Ascending aorta (tissue), 2 donors: Measurements from ENCODE around the gene GRIN1. TPM values are rescaled to one million over a fixed set of nuclear protein-coding genes. Genes with fewer than 3 reads are reported as not detected.

Experiments used
- DNase-seq, 2 donors: peaks; one replicate each; pipeline ENCODE4 v3.0.0-alpha.2; 2019; ENCODE audit warnings: low spot score in 2 of 2
- H3K27ac ChIP-seq, 2 donors: fragments of 200-600 bp; sonication (generic); one replicate each; pipeline ENCODE4 v1.5.1; 2016 to 2017; ENCODE audit warnings: mild to moderate bottlenecking in 1 of 2
- H3K27me3 ChIP-seq: fragments of 200-600 bp; sonication (generic); one replicate; pipeline ENCODE4 v1.5.1; 2017
- H3K36me3 ChIP-seq, 2 donors: fragments of 200-600 bp; sonication (generic); one replicate each; pipeline ENCODE4 v1.5.1; 2016
- H3K4me1 ChIP-seq, 2 donors: fragments of 200-600 bp; sonication (generic); one replicate each; pipeline ENCODE4 v1.5.1; 2016 to 2017; ENCODE audit warnings: mild to moderate bottlenecking in 1 of 2
- H3K4me3 ChIP-seq, 2 donors: fragments of 200-600 bp; sonication (generic); one replicate each; pipeline ENCODE4 v1.5.1; 2016 to 2017; ENCODE audit warnings: mild to moderate bottlenecking in 1 of 2
- H3K9me3 ChIP-seq, 2 donors: fragments of 200-600 bp; sonication (generic); one replicate each; pipeline ENCODE4 v1.5.1; 2016
- intact Hi-C: fragments of 100-400 bp; cut with DNase I; formaldehyde crosslinking; loops from one replicate; pipeline ENCODE4 v1.15.1; 2023
- total RNA-seq: library from RNA; depleted of rRNA; stranded (reverse); fragments of >200 nt; gene quantifications from one replicate; pipeline ENCODE4 v1.1.0, GENCODE V29; 2016
- TF ChIP-seq, protein P1 (sequence below), 3 experiments: fragments of 200-600 bp in 2 of 3; fragments of 450-650 bp in 1 of 3; sonication (generic) in 2 of 3; IDR thresholded peaks; one replicate each; pipeline ENCODE4 v1.5.1; 2016 to 2019; ENCODE audit warnings: antibody characterized with exemption in 3 of 3, mild to moderate bottlenecking in 1 of 3, moderate library complexity in 1 of 3

GRIN1 gene
- total RNA-seq, 1 donor from 2014 or later: not detected

GRCh38 chr9:137191245-137191644 lies 52.3 kb downstream of the GRIN1 start:
- intact Hi-C loops: no loop called here
- H3K4me1 ChIP-seq: peaks cover 23 to 31% of the 10 kb centered on the region in 2 donors
- TF ChIP-seq, protein P1, sequence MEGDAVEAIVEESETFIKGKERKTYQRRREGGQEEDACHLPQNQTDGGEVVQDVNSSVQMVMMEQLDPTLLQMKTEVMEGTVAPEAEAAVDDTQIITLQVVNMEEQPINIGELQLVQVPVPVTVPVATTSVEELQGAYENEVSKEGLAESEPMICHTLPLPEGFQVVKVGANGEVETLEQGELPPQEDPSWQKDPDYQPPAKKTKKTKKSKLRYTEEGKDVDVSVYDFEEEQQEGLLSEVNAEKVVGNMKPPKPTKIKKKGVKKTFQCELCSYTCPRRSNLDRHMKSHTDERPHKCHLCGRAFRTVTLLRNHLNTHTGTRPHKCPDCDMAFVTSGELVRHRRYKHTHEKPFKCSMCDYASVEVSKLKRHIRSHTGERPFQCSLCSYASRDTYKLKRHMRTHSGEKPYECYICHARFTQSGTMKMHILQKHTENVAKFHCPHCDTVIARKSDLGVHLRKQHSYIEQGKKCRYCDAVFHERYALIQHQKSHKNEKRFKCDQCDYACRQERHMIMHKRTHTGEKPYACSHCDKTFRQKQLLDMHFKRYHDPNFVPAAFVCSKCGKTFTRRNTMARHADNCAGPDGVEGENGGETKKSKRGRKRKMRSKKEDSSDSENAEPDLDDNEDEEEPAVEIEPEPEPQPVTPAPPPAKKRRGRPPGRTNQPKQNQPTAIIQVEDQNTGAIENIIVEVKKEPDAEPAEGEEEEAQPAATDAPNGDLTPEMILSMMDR (IDR thresholded peaks at IDR 0.05): no peak
- no peak for DNase-seq
- no peak overlapping the region for H3K4me3 ChIP-seq
- no peaks in the 10 kb centered on the region for H3K27me3 ChIP-seq
- no peak overlapping the region for H3K27ac ChIP-seq
- H3K36me3 ChIP-seq: peaks cover 19 to 22% of the 10 kb centered on the region in 2 donors
- no peaks in the 10 kb centered on the region for H3K9me3 ChIP-seq

DNA sequence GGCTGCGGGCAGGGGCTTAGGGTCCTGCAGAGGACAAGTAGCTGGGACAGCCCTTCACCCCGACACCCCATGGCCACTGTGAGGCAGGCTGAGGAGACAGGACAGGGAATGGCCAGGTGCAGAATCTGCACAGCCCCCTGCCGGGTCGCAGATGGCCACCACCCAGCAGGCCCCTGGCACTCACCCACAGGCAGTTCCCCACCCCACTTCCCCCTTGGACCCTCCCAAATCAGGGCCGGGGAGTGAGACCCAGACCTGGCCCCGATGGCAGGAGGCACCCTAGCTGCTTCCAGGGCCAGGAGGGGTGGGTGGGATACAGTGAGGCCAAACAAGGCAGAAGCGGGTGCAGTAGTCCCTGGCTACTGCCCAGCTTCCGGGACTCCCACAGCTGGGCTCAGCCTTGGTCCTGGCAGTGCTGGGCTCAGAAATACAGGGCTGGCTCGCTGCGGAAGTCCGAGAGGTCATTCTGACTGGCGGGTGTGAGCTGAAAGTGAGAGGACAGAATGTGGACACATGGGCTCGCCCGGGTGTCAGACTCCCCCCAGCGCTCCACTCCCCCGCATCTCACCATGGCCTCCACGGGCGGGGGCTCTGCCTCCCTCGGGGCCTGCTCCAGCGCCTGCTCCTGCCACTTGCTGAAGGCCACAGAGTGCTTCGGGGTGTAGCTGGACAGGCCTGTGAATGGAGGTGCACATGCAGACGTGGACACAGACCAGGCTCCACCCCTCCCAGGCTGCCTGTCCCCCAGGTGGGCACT lies 52.9 kb downstream of the GRIN1 start:
- Histone ChIP-seq H3K4me3 (no peak overlapping the region), H3K4me1 (peaks cover 21 to 24% of the 10 kb centered on the region in 2 donors), H3K36me3 (peaks cover 18 to 19% of the 10 kb centered on the region in 2 donors), H3K27ac (no peak overlapping the region), H3K27me3 (no peaks in the 10 kb centered on the region), H3K9me3 (no peaks in the 10 kb centered on the region)
- intact Hi-C loops: no loop called here
- no peak for DNase-seq
- TF ChIP-seq, protein P1 (IDR thresholded peaks at IDR 0.05): no peak

GRCh38 chr9:137192448-137192780 lies 53.5 kb downstream of the GRIN1 start:
- H3K27me3 ChIP-seq: no peaks in the 10 kb centered on the region
- H3K36me3 ChIP-seq: peaks cover 18 to 19% of the 10 kb centered on the region in 2 donors
- no peak for DNase-seq
- H3K9me3 ChIP-seq: no peaks in the 10 kb centered on the region
- intact Hi-C loops: no loop called here
- peaks cover 16 to 19% of the 10 kb centered on the region in 2 donors for H3K4me1 ChIP-seq
- no peak overlapping the region for H3K27ac ChIP-seq
- H3K4me3 ChIP-seq: no peak overlapping the region
- TF ChIP-seq, protein P1 (IDR thresholded peaks at IDR 0.05): no peak

DNA sequence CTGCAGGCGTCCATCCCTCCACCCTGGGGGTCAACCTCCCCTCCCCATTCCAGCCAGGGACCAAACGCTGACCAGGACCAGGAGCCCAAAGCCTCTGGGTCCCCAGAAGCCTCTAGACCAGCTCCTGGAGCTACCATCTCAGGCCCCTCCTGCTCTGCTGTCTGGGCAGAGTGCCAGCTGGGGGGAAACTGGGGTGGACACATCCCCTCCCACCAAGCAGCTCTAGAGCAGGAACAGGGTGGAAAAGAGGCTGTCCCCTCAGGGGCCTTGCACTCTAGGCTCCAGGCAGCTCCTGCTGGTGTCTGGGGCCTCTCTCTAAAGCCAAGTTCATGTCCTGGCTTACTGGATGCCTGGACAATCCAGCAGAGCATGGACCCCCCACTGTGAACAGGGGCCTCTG lies 53.9 kb downstream of the GRIN1 start:
- intact Hi-C loops: no loop called here
- peaks cover 18 to 19% of the 10 kb centered on the region in 2 donors for H3K36me3 ChIP-seq
- no peak overlapping the region for H3K4me3 ChIP-seq
- no peak for DNase-seq
- TF ChIP-seq, protein P1 (IDR thresholded peaks at IDR 0.05): no peak
- H3K27ac ChIP-seq: no peak overlapping the region
- H3K27me3 ChIP-seq: no peaks in the 10 kb centered on the region
- H3K4me1 ChIP-seq: peaks cover 13 to 17% of the 10 kb centered on the region in 2 donors
- H3K9me3 ChIP-seq: no peaks in the 10 kb centered on the region

GRCh38 chr9:137193771-137194170 lies 54.8 kb downstream of the GRIN1 start:
- no peaks in the 10 kb centered on the region for H3K27me3 ChIP-seq
- TF ChIP-seq, protein P1 (IDR thresholded peaks at IDR 0.05): no peak
- no peak for DNase-seq
- no peaks in the 10 kb centered on the region for H3K9me3 ChIP-seq
- H3K4me1 ChIP-seq: peaks cover 13 to 23% of the 10 kb centered on the region in 2 donors
- H3K4me3 ChIP-seq: no peak overlapping the region
- H3K36me3 ChIP-seq: peaks cover 18 to 19% of the 10 kb centered on the region in 2 donors
- no peak overlapping the region for H3K27ac ChIP-seq
- intact Hi-C loops: no loop called here
